GM18505 (cell line): ENCODE measurements around the gene RHBDD3.

ENCODE experiments used
- ATAC-seq: cut with Tn5 transposase; IDR thresholded peaks from one replicate; pipeline ENCODE4 v1.9.1; 2021; ENCODE audit not compliant: unreplicated experiment
- POLR2A ChIP-seq: IDR thresholded peaks from 4 replicates; pipeline ENCODE4 v1.6.1; 2011; ENCODE audit warnings: borderline replicate concordance; ENCODE audit not compliant: insufficient read depth, insufficient read length; ENCODE audit errors: extremely low read depth

Gene RHBDD3

DNA sequence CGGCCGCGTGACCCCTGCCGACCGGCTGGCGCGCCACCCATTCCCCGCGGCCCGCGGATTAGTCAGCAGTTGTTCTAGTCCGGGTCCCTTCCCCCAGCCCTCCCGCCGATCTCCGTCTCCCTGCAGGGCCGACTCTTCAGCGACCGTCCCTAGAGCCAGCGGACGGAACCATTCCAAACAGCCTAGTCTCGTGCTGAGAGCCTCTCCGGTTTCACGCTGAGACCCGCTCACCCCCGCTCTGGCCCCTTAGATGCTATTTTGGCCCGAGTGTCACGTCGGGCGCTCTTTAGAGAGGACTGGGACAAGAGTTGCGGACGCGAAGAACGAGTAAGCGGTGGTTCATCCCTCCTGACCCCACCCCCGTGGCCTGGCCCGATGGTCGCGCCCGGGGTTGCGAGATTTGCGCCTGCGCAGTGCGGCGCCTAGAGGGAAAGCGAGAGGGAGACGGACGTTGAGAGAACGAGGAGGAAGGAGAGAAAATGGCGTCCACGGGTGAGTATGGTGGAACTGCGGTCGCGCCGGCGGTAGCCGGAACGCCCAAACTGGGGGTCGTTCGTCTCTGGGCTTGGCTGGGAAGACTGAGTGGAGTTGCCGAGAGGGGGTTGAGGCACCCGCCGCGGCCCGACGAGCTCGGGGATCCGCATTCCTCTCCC is at the start of gene RHBDD3, which contains the start of gene EWSR1:
TSS of gene RHBDD3 (minus strand) at position 124 of the 653 bp plus-strand sequence. CDS start 2,355 bp downstream, outside the sequence.
TSS of gene EWSR1 (plus strand) at position 411 of the 653 bp plus-strand sequence. CDS start at position 480, 69 bp downstream.
- ATAC-seq, result peak; percentile 75
- TF ChIP-seq POLR2A, result peak; percentile 88

- TF ChIP-seq POLR2A, result no peak
- ATAC-seq, result no peak
Measured at GRCh38 chr22:29316141-29316828, 48.5 kb upstream of the RHBDD3 start.

GRCh38 chr22:29315286-29316140 is 47.7 kb upstream of the RHBDD3 start, which contains the start of gene RASL10A:
Gene RASL10A (minus strand): TSS chr22:29315697. CDS start chr22:29315246, 451 bp downstream.
- TF ChIP-seq POLR2A, result no peak
- no peak for ATAC-seq

DNA sequence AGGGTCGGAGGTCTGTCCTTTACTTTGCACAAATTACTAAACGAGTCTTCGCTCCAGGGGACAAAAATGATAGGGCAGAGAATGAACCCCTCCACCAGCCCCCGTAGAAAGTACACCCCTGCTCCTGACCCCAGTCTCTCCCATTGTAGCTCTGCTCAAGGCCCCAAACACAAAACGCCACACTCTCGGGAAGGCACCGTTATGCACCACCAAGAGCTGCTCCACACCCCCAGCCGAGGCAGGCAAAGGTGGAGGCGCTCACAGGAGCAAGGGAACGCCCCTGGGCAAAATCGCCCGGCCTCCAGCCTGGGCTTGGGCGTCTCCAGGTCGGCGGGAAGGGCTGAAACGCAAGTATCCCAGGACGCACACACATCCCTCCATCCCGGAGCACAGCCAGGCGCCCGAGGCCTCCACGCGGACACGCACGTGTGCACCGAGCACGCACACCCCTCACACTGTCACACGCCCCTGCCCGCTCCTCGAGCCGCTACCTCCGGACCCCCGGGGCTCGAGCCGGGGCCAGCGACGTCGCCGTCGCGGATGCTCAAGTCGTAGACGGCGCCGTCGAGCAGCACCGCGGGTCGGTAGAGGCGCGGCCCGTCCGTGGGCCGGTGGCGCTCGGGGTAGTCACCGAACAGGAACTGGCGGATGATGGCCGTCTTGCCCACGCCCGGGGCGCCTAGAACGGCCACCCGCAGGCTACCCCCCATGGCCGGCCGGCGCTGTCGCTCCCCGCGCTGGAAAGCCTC is 46.9 kb upstream of the RHBDD3 start:
- ATAC-seq, result no peak
- TF ChIP-seq POLR2A, result no peak

DNA sequence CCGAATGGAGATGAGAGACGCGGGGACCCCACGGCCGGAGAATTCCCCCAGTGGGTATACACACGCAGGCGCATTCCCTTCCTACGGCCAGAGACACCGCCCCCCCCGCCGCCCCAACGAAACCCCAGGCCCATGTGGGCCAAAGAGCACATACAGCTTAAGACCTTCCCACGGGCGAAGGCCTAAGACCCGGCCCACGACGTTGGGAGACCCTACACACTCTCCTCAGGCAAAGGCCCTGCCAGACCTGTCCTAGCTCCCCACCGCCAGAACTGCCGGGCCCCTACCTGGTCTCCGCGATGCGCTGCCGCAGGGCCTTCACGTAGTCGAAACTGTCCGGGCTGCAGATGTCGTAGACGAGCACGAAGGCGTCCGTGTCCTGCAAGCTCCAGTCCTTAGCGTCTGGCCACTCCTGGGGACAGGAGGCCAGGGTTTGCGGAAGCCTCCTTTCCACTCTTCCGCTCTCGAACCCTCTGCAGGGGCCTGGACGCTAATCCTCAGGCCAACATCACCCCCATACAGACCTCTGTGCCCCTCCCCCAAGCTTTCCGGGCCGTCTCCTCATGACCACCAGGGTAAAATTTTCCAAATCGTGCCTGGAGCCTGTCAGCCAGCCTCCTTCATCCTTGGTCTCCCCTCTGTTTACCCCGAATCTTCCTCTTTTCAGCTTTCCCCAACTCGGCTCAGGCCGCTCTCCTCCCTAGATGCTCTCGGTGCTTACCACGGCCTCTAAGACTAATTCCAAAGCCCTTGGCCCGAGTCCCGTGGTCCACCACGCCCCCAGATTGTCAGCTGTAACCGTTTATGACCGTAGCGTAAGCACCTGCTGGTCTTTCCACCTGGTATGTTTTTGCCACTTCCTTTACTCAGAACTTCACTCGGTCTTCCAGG is 46.0 kb upstream of the RHBDD3 start:
- no peak for ATAC-seq
- TF ChIP-seq POLR2A, result no peak

GRCh38 chr22:29313126-29313575 is 45.4 kb upstream of the RHBDD3 start:
- TF ChIP-seq POLR2A, result no peak
- ATAC-seq, result no peak

GRCh38 chr22:29312218-29313125 is 44.7 kb upstream of the RHBDD3 start:
- no peak for TF ChIP-seq POLR2A
- no peak for ATAC-seq

GRCh38 chr22:29311464-29312217 is 43.9 kb upstream of the RHBDD3 start:
- no peak for ATAC-seq
- no peak for TF ChIP-seq POLR2A

GRCh38 chr22:29310863-29311339 is 43.1 kb upstream of the RHBDD3 start:
- no peak for TF ChIP-seq POLR2A
- no peak for ATAC-seq
